ENCODE measurements around the gene EPHB3.

Gene EPHB3

GRCh38 chr3:184572633-184573270 is 11.2 kb downstream of the EPHB3 start:
- TF ChIP-seq CTCF (IDR thresholded peaks at IDR 0.05; ENCODE audit: control insufficient read depth, insufficient read depth, low read depth, low read length, missing control alignments) = no peak
- no peak for DNase-seq (ENCODE audit: low read depth)
- no peak overlapping the region for H3K4me3 ChIP-seq (ENCODE audit: control insufficient read depth, low read depth, low read length)

DNA sequence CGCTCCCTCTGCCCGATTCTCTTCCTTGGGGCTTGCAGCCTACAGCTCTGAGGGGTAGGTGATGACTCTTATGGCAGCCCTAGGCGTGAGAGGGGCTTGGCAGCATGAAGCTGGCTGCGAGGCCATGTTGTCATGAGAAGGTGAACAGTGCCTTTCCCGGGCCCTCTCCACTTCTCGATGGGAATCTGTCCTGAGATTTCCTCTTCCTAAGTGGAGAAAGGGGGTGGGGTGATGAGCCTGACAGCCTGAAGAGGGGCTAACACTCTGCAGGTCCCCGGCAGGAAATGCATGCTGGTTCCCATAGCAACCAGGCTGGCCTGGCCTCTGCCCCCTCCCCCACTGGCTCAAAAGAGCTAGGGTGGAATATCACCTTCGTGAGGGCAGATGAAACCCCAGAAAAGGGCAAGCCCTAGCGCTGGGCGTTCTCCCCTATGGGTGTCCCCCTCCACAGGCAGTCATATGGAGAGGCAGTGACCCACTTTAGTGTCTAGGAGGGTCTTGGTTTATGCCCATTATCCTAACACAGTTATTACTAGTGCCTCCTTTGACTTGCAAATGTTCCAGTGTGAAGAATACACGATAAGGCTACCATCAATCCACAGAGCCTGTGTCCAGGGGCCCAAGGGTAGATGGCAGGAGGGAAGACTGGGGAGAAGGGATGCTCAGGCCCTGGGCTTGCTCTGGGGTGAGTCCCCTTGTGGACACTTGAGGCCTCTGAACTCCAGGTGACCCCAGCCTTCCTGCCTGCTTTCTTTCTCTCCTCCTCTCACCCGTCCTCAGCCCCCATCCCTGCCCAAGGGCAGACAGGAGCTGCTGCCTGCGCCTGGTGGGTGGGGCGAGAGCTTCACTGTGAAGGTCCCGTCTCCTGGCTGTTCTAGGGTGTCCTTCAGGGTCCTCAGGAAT is 13.2 kb downstream of the EPHB3 start:
- H3K4me3 ChIP-seq (ENCODE audit: control insufficient read depth, low read depth, low read length) = no peak overlapping the region
- DNase-seq (ENCODE audit: low read depth) = no peak
- no peak for TF ChIP-seq CTCF (IDR thresholded peaks at IDR 0.05; ENCODE audit: control insufficient read depth, insufficient read depth, low read depth, low read length, missing control alignments)

DNA sequence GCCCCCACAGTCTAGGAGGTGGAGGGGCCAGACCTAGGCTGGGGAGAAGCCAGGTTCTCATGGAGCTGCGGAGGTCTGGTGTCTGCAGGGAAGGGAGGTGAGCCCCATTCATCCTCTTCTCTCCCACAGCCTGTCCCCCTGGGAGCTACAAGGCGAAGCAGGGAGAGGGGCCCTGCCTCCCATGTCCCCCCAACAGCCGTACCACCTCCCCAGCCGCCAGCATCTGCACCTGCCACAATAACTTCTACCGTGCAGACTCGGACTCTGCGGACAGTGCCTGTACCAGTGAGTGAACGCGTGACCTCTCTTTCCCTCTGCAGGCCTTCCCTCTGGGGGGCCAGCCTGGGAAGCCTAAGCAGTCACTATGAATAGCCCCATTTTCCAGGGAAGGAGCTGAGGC is 14.1 kb downstream of the EPHB3 start:
- no peak for DNase-seq (ENCODE audit: low read depth)
- no peak for TF ChIP-seq CTCF (IDR thresholded peaks at IDR 0.05; ENCODE audit: control insufficient read depth, insufficient read depth, low read depth, low read length, missing control alignments)
- no peak overlapping the region for H3K4me3 ChIP-seq (ENCODE audit: control insufficient read depth, low read depth, low read length)

DNA sequence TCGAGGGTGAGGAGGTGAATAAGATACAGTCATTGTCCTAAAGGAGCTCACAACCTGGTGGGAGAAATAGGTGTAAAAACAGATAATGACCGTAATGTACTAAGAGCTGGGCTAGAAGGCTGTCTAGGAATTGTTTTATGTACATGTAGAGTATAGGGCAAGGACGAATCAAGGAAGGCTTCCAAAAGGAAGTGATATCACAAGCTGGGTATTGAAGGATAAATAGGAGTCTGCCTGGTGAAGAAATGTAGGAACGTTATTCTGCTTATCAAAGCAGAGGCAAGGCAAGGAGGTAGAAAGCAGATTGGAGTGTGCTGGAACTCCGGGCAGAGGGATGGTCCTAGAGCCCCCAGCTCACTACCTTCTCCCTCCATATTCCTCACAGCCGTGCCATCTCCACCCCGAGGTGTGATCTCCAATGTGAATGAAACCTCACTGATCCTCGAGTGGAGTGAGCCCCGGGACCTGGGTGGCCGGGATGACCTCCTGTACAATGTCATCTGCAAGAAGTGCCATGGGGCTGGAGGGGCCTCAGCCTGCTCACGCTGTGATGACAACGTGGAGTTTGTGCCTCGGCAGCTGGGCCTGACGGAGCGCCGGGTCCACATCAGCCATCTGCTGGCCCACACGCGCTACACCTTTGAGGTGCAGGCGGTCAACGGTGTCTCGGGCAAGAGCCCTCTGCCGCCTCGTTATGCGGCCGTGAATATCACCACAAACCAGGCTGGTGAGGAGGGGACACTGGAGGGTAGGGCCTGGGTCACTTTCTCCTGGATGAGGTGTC is 15.1 kb downstream of the EPHB3 start:
- no peak for TF ChIP-seq CTCF (IDR thresholded peaks at IDR 0.05; ENCODE audit: control insufficient read depth, insufficient read depth, low read depth, low read length, missing control alignments)
- DNase-seq (ENCODE audit: low read depth) = no peak
- no peak overlapping the region for H3K4me3 ChIP-seq (ENCODE audit: control insufficient read depth, low read depth, low read length)

DNA sequence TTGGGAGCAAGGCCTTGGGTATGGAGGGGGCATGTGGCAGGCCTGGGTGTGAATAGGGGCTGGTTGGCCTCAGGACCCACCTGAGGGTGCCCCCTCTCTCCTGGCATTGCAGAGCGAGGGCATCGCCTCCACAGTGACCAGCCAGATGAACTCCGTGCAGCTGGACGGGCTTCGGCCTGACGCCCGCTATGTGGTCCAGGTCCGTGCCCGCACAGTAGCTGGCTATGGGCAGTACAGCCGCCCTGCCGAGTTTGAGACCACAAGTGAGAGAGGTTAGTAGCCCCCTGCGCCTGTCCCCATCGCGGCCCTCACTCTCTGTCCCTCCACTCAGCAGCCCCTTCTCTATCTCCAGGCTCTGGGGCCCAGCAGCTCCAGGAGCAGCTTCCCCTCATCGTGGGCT is 16.0 kb downstream of the EPHB3 start:
- DNase-seq (ENCODE audit: low read depth) = no peak
- no peak overlapping the region for H3K4me3 ChIP-seq (ENCODE audit: control insufficient read depth, low read depth, low read length)
- no peak for TF ChIP-seq CTCF (IDR thresholded peaks at IDR 0.05; ENCODE audit: control insufficient read depth, insufficient read depth, low read depth, low read length, missing control alignments)

DNA sequence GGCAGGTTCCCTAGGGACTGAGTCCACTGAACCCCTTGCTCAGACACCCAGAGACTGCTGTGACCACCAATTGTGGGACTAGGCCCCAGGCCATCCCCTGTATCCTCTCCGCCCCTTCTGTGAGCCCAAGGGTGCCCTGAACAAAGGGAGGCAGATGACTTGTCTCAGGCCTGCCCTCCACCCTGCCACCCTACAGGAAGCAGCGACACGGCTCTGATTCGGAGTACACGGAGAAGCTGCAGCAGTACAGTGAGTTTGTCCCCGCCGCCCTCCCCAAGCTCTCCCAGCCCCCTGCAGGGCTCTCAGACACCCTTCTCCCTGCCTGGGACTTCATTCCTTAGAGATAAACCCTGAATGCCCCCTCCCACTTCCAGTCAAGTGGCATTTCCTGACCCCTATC is 16.6 kb downstream of the EPHB3 start:
- DNase-seq (ENCODE audit: low read depth) = no peak
- H3K4me3 ChIP-seq (ENCODE audit: control insufficient read depth, low read depth, low read length) = no peak overlapping the region
- no peak for TF ChIP-seq CTCF (IDR thresholded peaks at IDR 0.05; ENCODE audit: control insufficient read depth, insufficient read depth, low read depth, low read length, missing control alignments)

All from AG09309 (cell line).